Measurements from ENCODE around the gene ZNF45.

ZNF45 gene

DNA sequence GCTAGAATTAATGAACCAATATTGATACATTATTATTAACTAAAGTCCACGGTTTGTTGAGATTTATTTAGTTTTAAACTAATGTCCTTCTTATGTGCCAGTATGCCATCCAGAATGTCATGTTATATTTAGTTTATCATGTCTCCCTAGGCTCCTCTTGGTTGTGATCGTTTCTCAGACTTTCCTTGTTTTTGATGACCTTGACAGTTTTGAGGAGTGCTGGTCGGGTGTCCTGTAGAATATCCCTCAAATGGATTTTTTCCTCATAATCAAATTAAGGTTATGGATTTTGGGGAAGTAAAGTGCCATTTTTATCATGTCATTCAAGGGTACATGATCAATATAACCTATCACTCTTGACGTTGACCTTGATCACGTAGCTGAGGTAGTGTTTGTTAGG is 6.1 kb upstream of the ZNF45 start:
- FAIRE-seq (no peak), DNase-seq (ENCODE audit: insufficient read length) (no peak)
- no peak for TF ChIP-seq POLR2AphosphoS5 (IDR thresholded peaks at IDR 0.05; ENCODE audit: low read depth, low read length)

DNA sequence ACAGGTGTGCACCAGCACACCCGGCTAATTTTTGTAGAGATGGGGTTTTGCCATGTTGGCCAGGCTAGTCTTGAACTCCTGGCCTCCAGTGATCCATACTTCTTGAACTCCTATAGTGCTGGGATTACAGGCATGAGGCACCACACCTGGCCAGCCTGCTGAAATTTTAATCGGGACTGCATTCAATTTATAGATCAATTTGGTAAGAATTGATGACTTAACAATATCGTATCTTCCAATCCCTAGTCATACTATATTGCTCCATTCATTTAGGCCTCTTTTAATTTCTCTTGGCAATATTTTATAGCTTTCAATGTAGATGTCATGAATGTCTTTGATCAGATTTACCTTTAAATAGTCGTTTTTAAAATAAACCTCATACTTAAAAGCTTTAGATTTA is 5.6 kb upstream of the ZNF45 start:
- DNase-seq (ENCODE audit: insufficient read length) (no peak), FAIRE-seq (no peak)
- TF ChIP-seq POLR2A (IDR thresholded peaks at IDR 0.05; ENCODE audit: low read depth, low read length) (no peak), POLR2AphosphoS5 (IDR thresholded peaks at IDR 0.05; ENCODE audit: low read depth, low read length) (no peak), TAF1 (IDR thresholded peaks at IDR 0.05; ENCODE audit: borderline replicate concordance, low read depth, low read length) (no peak)

DNA sequence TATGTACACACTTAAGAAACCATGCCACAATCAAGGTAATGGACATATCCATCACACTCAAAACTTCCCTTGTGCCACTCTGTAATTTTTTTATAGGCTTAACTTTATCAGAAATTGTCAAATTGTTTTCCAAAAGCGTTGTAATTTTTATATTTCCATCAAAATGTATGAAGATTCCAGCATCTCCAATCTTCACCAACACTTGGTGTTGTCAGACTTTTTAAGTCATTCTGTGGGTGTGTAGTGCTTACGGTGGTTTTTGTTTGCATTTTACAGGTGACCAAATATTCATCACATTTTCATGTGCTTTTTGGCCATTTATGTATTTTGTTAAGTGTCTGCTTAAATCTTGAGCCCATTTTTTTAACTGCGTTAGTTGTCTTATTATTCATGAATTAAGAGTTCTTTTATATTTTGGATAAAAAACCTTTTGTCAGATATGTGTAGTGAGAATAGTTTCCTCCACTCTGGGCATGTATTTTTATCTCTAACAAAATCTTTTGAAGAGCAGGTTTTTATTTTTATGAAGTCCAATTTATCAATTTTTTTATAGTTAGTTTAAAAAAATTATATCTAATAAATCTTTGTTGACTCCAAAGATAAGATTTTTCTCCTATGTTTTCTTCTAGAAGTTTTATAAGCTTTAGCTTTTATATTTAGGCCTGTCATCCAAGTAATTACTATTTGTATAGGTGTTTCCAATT is 4.6 kb upstream of the ZNF45 start:
- DNase-seq (ENCODE audit: insufficient read length) (no peak), FAIRE-seq (no peak)
- no peak for TF ChIP-seq POLR2AphosphoS5 (IDR thresholded peaks at IDR 0.05; ENCODE audit: low read depth, low read length)
- TF ChIP-seq POLR2A (IDR thresholded peaks at IDR 0.05; ENCODE audit: low read depth, low read length): no peak

GRCh38 chr19:43936188-43936587 is 1.1 kb upstream of the ZNF45 start:
- no peak for FAIRE-seq
- TF ChIP-seq POLR2A (IDR thresholded peaks at IDR 0.05; ENCODE audit: low read depth, low read length): no peak
- no peak for TF ChIP-seq TAF1 (IDR thresholded peaks at IDR 0.05; ENCODE audit: borderline replicate concordance, low read depth, low read length)
- no peak for TF ChIP-seq POLR2AphosphoS5 (IDR thresholded peaks at IDR 0.05; ENCODE audit: low read depth, low read length)

GRCh38 chr19:43934055-43934984 is 762 bp downstream of the ZNF45 start:
- FAIRE-seq (no peak), DNase-seq (ENCODE audit: insufficient read length) (no peak)
- no peak for TF ChIP-seq POLR2AphosphoS5 (IDR thresholded peaks at IDR 0.05; ENCODE audit: low read depth, low read length)
- TF ChIP-seq POLR2A (IDR thresholded peaks at IDR 0.05; ENCODE audit: low read depth, low read length): no peak
- no peak for TF ChIP-seq TAF1 (IDR thresholded peaks at IDR 0.05; ENCODE audit: borderline replicate concordance, low read depth, low read length)

More at GRCh38 chr19:43936188-43936587, 1.1 kb upstream of the ZNF45 start:
- DNase-seq (ENCODE audit: insufficient read length): no peak

DNA sequence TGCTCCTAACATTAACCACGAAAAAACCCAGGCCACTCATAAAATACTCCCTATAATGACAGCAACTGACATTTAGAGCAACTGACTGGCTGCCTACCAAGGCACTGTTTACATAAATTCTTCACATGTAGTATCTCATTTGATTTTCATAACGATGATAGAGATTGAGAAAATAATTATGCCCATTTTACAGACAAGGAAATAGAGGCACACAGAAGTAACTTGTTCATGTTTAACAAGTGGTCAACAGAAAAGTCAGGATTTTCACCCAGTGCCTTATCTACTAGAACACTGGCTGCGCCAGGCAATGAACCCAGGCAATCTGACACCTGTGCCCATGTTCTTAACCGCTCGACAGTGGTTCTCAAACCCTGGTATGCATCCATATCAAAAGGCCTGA is 6.3 kb downstream of the ZNF45 start:
- DNase-seq (ENCODE audit: insufficient read length) (no peak), FAIRE-seq (no peak)
- TF ChIP-seq POLR2AphosphoS5 (IDR thresholded peaks at IDR 0.05; ENCODE audit: low read depth, low read length): no peak
- no peak for TF ChIP-seq TAF1 (IDR thresholded peaks at IDR 0.05; ENCODE audit: borderline replicate concordance, low read depth, low read length)
- TF ChIP-seq POLR2A (IDR thresholded peaks at IDR 0.05; ENCODE audit: low read depth, low read length): no peak

DNA sequence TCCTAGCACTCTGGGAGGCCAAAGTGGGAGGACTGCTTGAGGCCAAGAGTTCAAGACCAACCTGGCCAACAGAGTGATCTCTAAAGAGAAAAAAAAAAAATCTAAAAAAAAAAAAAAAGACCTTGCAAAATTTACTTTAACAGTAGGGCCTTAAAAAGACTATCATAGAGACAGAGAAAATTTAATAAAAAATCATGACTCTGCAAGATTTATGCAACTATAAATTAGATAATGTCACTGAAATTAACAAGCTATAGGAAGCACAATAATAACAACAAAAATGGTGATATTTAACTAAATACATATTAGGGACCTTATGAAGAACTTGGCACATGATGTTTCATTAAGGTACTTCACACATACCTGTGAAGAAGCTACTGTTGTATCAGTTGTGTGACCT is 11.2 kb downstream of the ZNF45 start:
- FAIRE-seq: no peak
- no peak for TF ChIP-seq POLR2AphosphoS5 (IDR thresholded peaks at IDR 0.05; ENCODE audit: low read depth, low read length)
- no peak for TF ChIP-seq TAF1 (IDR thresholded peaks at IDR 0.05; ENCODE audit: borderline replicate concordance, low read depth, low read length)
- TF ChIP-seq POLR2A (IDR thresholded peaks at IDR 0.05; ENCODE audit: low read depth, low read length): no peak
- no peak for DNase-seq (ENCODE audit: insufficient read length)

- no peak for DNase-seq (ENCODE audit: insufficient read length)
- TF ChIP-seq POLR2AphosphoS5 (IDR thresholded peaks at IDR 0.05; ENCODE audit: low read depth, low read length) (no peak), TAF1 (IDR thresholded peaks at IDR 0.05; ENCODE audit: borderline replicate concordance, low read depth, low read length) (no peak), POLR2A (IDR thresholded peaks at IDR 0.05; ENCODE audit: low read depth, low read length) (no peak)
- no peak for FAIRE-seq
Measured at GRCh38 chr19:43914051-43914450, 21.0 kb downstream of the ZNF45 start.

- TF ChIP-seq TAF1 (IDR thresholded peaks at IDR 0.05; ENCODE audit: borderline replicate concordance, low read depth, low read length) (no peak), POLR2A (IDR thresholded peaks at IDR 0.05; ENCODE audit: low read depth, low read length) (no peak), POLR2AphosphoS5 (IDR thresholded peaks at IDR 0.05; ENCODE audit: low read depth, low read length) (no peak)
- FAIRE-seq (no peak), DNase-seq (ENCODE audit: insufficient read length) (no peak)
Measured at GRCh38 chr19:43913383-43913782, 21.7 kb downstream of the ZNF45 start.

DNA sequence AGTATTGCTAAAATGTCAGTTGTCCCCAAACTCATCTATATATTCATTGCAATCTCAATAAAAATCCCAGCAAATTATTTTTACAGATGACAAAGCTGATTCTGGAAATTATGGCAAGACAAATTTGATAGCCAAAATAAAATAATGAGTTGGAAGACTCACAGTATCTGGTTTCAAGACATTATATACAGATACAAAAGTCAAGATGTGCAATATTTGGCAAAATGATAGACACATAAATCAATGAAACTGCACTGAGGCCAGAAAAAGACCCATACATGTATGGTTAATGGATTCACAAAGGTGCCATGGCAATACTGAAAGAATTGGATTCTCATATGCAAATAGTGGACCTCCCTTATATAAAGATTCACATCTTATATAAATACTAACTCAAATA is 24.2 kb downstream of the ZNF45 start:
- DNase-seq (ENCODE audit: insufficient read length): no peak
- no peak for TF ChIP-seq POLR2AphosphoS5 (IDR thresholded peaks at IDR 0.05; ENCODE audit: low read depth, low read length)

DNA sequence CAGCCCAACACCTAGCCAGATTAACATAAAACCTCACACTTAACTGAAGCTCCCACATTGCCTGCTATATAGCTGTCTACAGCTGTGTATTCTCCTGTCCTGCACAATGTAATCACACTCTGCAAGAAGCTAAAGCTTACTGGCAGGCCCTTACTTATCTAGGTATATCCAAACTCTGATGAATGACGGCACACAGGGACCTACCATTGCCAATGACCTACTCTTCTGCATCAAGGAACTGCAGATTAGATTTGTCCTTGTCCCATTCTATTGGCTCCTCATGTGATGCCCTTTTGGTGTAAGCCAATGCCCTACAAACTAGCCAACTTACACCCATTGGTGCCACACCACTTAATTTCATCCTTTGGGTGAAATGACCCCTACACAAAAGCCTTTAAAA is 26.4 kb downstream of the ZNF45 start:
- DNase-seq (ENCODE audit: insufficient read length) (no peak), FAIRE-seq (no peak)
- TF ChIP-seq TAF1 (IDR thresholded peaks at IDR 0.05; ENCODE audit: borderline replicate concordance, low read depth, low read length) (no peak), POLR2AphosphoS5 (IDR thresholded peaks at IDR 0.05; ENCODE audit: low read depth, low read length) (no peak), POLR2A (IDR thresholded peaks at IDR 0.05; ENCODE audit: low read depth, low read length) (no peak)

More for the DNA sequence above, 24.2 kb downstream of the ZNF45 start:
- FAIRE-seq: no peak

- no peak for FAIRE-seq
- TF ChIP-seq TAF1 (IDR thresholded peaks at IDR 0.05; ENCODE audit: borderline replicate concordance, low read depth, low read length) (no peak), POLR2A (IDR thresholded peaks at IDR 0.05; ENCODE audit: low read depth, low read length) (no peak), POLR2AphosphoS5 (IDR thresholded peaks at IDR 0.05; ENCODE audit: low read depth, low read length) (no peak)
Measured at GRCh38 chr19:43906774-43907173, 28.3 kb downstream of the ZNF45 start.

More at GRCh38 chr19:43906774-43907173, 28.3 kb downstream of the ZNF45 start:
- no peak for DNase-seq (ENCODE audit: insufficient read length)

Measured in GM12892 (cell line).